ENCODE data around the gene PCGF3. TPM values are rescaled to one million over a fixed set of nuclear protein-coding genes. Genes with fewer than 3 reads are reported as not detected.
A peak's percentile ranks its signal among the peaks of the same experiment; 100 is the strongest.
"Not testable (repeated sequence)": the region's sequence is repeated elsewhere in the genome, so short reads cannot be mapped to it uniquely, and the experiment has no call there.

Gene PCGF3
- total RNA-seq, 4 donors from 2014 or later = 54.8 to 123 (median 90.5) TPM

- peaks cover 0 to 42% (median 16%) of the 10 kb centered on the region in 4 donors for H3K4me1 ChIP-seq
- WGBS, 2 donors = 84 to 86% methylated on average over 1 of the region's 1 CpG
- peak overlapping the region; percentile 55 to 97 (median 79) for H3K27ac ChIP-seq
- peak overlapping the region; percentile 38 to 96 (median 90) for H3K4me3 ChIP-seq
- no peaks in the 10 kb centered on the region for H3K27me3 ChIP-seq
- H3K36me3 ChIP-seq = peaks cover 0 to 5% (median 0%) of the 10 kb centered on the region in 3 donors
- H3K9me3 ChIP-seq = no peaks in the 10 kb centered on the region
- DNase-seq (ENCODE audit: low spot score in 2 of 2) = no peak
- TF ChIP-seq POLR2A (IDR thresholded peaks at IDR 0.05) = no peak
- TF ChIP-seq, protein P1, sequence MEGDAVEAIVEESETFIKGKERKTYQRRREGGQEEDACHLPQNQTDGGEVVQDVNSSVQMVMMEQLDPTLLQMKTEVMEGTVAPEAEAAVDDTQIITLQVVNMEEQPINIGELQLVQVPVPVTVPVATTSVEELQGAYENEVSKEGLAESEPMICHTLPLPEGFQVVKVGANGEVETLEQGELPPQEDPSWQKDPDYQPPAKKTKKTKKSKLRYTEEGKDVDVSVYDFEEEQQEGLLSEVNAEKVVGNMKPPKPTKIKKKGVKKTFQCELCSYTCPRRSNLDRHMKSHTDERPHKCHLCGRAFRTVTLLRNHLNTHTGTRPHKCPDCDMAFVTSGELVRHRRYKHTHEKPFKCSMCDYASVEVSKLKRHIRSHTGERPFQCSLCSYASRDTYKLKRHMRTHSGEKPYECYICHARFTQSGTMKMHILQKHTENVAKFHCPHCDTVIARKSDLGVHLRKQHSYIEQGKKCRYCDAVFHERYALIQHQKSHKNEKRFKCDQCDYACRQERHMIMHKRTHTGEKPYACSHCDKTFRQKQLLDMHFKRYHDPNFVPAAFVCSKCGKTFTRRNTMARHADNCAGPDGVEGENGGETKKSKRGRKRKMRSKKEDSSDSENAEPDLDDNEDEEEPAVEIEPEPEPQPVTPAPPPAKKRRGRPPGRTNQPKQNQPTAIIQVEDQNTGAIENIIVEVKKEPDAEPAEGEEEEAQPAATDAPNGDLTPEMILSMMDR (IDR thresholded peaks at IDR 0.05) = no peak
Observed at GRCh38 chr4:704971-705277, 708 bp upstream of the PCGF3 start.

GRCh38 chr4:706083-706633, 526 bp downstream of the PCGF3 start:
- Histone ChIP-seq H3K27ac (peak overlapping the region; percentile 81 to 97 (median 90)), H3K4me1 (peaks cover 0 to 45% (median 16%) of the 10 kb centered on the region in 4 donors)
- DNase-seq (ENCODE audit: low spot score in 2 of 2) = not testable (repeated sequence)

GRCh38 chr4:706834-707598, 1.4 kb downstream of the PCGF3 start:
- Histone ChIP-seq H3K27me3 (no peaks in the 10 kb centered on the region), H3K4me1 (peaks cover 0 to 45% (median 16%) of the 10 kb centered on the region in 4 donors), H3K27ac (peak overlapping the region in 2 of 4 donors; percentile 69 to 97), H3K9me3 (no peaks in the 10 kb centered on the region), H3K36me3 (peaks cover 0 to 10% (median 0%) of the 10 kb centered on the region in 3 donors), H3K4me3 (peak overlapping the region; percentile 86 to 96 (median 90))
- 24 to 61% methylated on average over 8 to 16 of the region's 21 CpGs for WGBS, 2 donors
- no peak for DNase-seq (ENCODE audit: low spot score in 2 of 2)
- TF ChIP-seq POLR2A (IDR thresholded peaks at IDR 0.05) (no peak), EP300 (IDR thresholded peaks at IDR 0.05) (no peak)
- TF ChIP-seq, protein P1 (IDR thresholded peaks at IDR 0.05) = no peak

More at GRCh38 chr4:706083-706633, 526 bp downstream of the PCGF3 start:
- peak overlapping the region; percentile 86 to 96 (median 90) for H3K4me3 ChIP-seq
- H3K27me3 ChIP-seq, H3K9me3 ChIP-seq, H3K36me3 ChIP-seq: not testable (repeated sequence)
- WGBS, 2 donors = 0 to 1% methylated on average over 4 to 21 of the region's 21 CpGs

DNA sequence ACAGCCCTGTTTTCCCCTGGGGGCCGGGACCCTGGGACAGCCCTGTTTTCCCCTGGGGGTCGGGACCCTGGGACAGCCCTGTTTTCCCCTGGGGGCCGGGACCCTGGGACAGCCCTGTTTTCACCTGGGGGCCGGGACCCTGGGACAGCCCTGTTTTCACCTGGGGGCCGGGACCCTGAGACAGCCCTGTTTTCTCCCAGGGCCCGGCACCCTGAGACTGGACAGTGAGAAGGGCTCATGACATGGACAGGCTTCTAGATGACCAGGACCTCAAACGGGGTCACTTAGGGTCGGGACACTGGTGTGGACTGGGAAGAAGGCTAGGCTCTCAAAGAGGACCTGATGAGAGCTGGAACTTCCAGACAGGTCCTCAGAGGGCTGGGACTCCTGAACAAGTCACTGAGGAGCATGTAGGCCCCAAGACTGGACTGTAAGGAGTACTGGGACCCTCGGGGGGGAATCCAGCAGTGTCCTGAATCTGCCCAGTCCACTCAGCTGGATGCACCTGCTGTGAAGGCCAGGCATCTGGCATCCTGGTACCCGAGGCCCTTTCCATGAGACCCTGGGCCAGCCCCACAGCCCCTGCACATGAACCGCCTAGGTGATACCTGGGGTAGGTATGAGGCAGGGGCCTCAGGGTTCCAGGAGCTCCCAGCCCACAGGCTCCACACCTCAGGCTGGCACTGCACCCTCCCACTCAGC, 2.4 kb downstream of the PCGF3 start:
- Histone ChIP-seq H3K27me3 (no peaks in the 10 kb centered on the region), H3K4me3 (no peak overlapping the region), H3K36me3 (peaks cover 0 to 10% (median 0%) of the 10 kb centered on the region in 3 donors), H3K4me1 (peaks cover 0 to 45% (median 16%) of the 10 kb centered on the region in 4 donors), H3K27ac (no peak overlapping the region), H3K9me3 (no peaks in the 10 kb centered on the region)
- TF ChIP-seq POLR2A (IDR thresholded peaks at IDR 0.05) (no peak), EP300 (IDR thresholded peaks at IDR 0.05) (no peak)
- TF ChIP-seq, protein P1 (IDR thresholded peaks at IDR 0.05) = no peak
- WGBS, 2 donors = 77 to 90% methylated on average over 3 to 10 of the region's 11 CpGs
- no peak for DNase-seq (ENCODE audit: low spot score in 2 of 2)

DNA sequence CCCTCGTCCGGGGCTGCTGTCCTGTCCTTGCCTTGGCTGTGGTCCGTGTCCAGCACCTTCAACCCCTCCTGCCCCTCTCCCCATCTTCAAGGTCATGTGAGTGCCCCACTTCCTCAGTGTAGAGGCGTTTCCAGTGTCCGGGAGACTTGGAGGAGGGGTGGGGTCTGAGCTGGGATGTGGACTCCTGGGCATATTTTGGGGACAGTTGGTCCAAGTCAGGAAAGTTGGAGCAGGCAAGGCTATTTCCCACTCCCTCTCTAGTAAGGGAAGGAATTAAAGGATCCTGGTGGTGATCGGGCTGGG, 3.0 kb downstream of the PCGF3 start:
- WGBS, 2 donors = 70 to 75% methylated on average over 6 of the region's 6 CpGs
- no peaks in the 10 kb centered on the region for H3K27me3 ChIP-seq
- TF ChIP-seq EP300 (IDR thresholded peaks at IDR 0.05) (no peak), POLR2A (IDR thresholded peaks at IDR 0.05) (no peak)
- TF ChIP-seq, protein P1 (IDR thresholded peaks at IDR 0.05) = no peak
- H3K36me3 ChIP-seq = peaks cover 0 to 10% (median 0%) of the 10 kb centered on the region in 3 donors
- H3K9me3 ChIP-seq = no peaks in the 10 kb centered on the region
- H3K4me3 ChIP-seq = no peak overlapping the region
- peaks cover 0 to 45% (median 16%) of the 10 kb centered on the region in 4 donors for H3K4me1 ChIP-seq
- DNase-seq (ENCODE audit: low spot score in 2 of 2) = no peak
- no peak overlapping the region for H3K27ac ChIP-seq

Data from tibial nerve (tissue), 4 donors.